ENCODE measurements around the gene FNDC8. TPM values are rescaled to one million over a fixed set of nuclear protein-coding genes. Genes with fewer than 3 reads are reported as not detected.

The FNDC8 gene
- total RNA-seq, 3 donors from 2014 or later: not detected

DNA sequence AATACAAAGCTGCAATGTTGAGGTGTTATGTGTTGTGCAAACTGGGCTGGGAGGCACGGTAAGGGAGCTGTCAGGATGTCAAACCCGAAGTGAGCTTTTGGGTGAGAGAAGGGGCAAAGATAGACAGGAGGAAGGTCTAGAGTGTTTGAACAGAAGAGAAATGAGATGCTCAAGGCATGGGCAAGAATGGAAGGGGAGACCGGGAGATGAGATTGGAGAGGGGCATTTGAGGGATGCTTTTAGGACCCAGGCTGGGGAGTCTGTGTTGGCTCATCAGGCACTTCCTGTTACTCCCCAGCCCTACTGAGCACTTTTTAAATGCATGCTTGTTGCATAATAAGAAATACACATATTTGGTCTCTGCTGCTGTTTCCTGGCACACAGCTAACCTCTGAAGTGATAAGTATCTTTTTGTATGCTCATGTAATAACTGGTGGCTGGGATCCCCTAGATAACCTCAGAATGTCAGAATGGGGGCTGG is 39.9 kb downstream of the FNDC8 start:
- no peak for DNase-seq (ENCODE audit: low spot score in 2 of 2)
- no peaks in the 10 kb centered on the region for H3K4me1 ChIP-seq
- H3K36me3 ChIP-seq: no peaks in the 10 kb centered on the region
- TF ChIP-seq POLR2AphosphoS5 (IDR thresholded peaks at IDR 0.05) (no peak), CTCF (IDR thresholded peaks at IDR 0.05) (no peak), POLR2A (IDR thresholded peaks at IDR 0.05) (no peak)
- H3K27me3 ChIP-seq: peaks cover 0 to 5% of the 10 kb centered on the region in 2 donors
- no peaks in the 10 kb centered on the region for H3K9me3 ChIP-seq
- H3K4me3 ChIP-seq: no peak overlapping the region
- intact Hi-C loops (cut with DNase I; ENCODE audit: low total_unique reads): no loop called here
- no peak overlapping the region for H3K27ac ChIP-seq

DNA sequence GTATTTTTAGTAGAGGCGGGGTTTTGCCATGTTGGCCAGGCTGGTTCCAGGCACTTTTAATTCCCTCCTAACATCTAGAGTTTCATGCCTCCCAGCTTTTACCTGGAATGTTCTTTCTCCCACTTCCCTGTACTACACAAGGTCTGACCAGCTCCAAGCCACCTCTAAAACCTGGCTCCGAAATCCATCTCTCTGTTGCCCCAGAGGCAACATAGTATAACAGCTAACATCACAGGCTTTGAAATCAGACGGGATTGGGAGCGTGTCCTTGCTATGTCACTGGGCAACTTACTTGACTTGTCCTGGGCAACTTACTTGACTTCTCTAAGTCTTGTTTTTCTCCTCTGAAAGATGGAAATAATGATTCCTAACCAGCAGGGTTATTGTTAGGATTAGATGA is 41.3 kb downstream of the FNDC8 start:
- intact Hi-C loops (cut with DNase I; ENCODE audit: low total_unique reads): no loop called here
- no peak for DNase-seq (ENCODE audit: low spot score in 2 of 2)

GRCh38 chr17:35163886-35164285 is 42.5 kb downstream of the FNDC8 start:
- H3K27me3 ChIP-seq: peaks cover 0 to 11% of the 10 kb centered on the region in 2 donors
- no peaks in the 10 kb centered on the region for H3K4me1 ChIP-seq
- no peak overlapping the region for H3K4me3 ChIP-seq
- H3K36me3 ChIP-seq: no peaks in the 10 kb centered on the region
- H3K27ac ChIP-seq: no peak overlapping the region
- TF ChIP-seq CTCF (IDR thresholded peaks at IDR 0.05) (no peak), POLR2AphosphoS5 (IDR thresholded peaks at IDR 0.05) (no peak), POLR2A (IDR thresholded peaks at IDR 0.05) (no peak)
- intact Hi-C loops (cut with DNase I; ENCODE audit: low total_unique reads): no loop called here
- DNase-seq (ENCODE audit: low spot score in 2 of 2): no peak
- H3K9me3 ChIP-seq: no peaks in the 10 kb centered on the region

More for the DNA sequence above, 41.3 kb downstream of the FNDC8 start:
- Histone ChIP-seq H3K36me3 (no peaks in the 10 kb centered on the region), H3K27me3 (peaks cover 0 to 11% of the 10 kb centered on the region in 2 donors), H3K4me1 (no peaks in the 10 kb centered on the region), H3K27ac (no peak overlapping the region), H3K9me3 (no peaks in the 10 kb centered on the region), H3K4me3 (no peak overlapping the region)
- no peak for TF ChIP-seq POLR2A (IDR thresholded peaks at IDR 0.05)
- no peak for TF ChIP-seq POLR2AphosphoS5 (IDR thresholded peaks at IDR 0.05)
- no peak for TF ChIP-seq CTCF (IDR thresholded peaks at IDR 0.05)

DNA sequence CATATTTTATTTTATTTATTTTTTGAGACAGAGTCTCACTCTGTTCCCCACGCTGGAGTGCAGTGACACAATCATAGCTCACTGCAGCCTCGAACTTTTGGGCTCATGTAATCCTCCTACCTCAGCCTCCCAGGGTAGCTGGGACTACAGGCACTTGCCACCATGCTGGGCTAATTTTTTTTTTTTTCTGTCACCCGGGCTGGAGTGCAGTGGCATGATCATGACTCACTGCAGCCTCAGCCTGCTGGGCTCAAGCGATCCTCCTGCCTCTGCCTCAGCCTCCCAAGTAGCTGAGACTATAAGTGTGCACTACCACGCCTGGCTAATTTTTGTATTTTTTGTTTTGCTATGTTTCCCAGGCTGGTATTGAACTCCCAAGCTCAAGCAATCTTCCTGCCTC is 43.3 kb downstream of the FNDC8 start:
- H3K27me3 ChIP-seq: peaks cover 0 to 11% of the 10 kb centered on the region in 2 donors
- no peak overlapping the region for H3K27ac ChIP-seq
- intact Hi-C loops (cut with DNase I; ENCODE audit: low total_unique reads): no loop called here
- H3K9me3 ChIP-seq: no peaks in the 10 kb centered on the region
- TF ChIP-seq POLR2AphosphoS5 (IDR thresholded peaks at IDR 0.05) (no peak), POLR2A (IDR thresholded peaks at IDR 0.05) (no peak), CTCF (IDR thresholded peaks at IDR 0.05) (no peak)
- no peaks in the 10 kb centered on the region for H3K4me1 ChIP-seq
- no peak overlapping the region for H3K4me3 ChIP-seq
- no peaks in the 10 kb centered on the region for H3K36me3 ChIP-seq
- DNase-seq (ENCODE audit: low spot score in 2 of 2): no peak

DNA sequence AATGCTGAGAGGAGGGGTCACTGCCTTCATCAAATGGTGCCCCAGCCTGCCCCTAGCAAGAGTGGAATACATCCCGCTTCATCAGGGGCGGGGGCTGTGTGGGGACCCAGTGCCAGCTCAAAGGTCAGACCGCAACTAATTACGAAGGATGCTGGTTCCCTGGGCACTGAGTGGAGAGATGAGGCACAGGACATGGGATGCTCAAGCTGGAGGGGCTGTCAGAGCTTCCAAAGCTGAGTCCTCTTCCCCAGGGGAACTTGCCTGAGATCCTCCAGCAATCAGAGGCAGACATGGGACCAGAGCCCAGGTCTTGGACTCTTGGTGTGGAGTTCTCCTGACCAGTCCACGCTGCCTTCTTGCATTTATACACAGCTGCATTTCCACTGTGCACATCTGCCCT is 45.1 kb downstream of the FNDC8 start:
- no peak for DNase-seq (ENCODE audit: low spot score in 2 of 2)
- Histone ChIP-seq H3K36me3 (no peaks in the 10 kb centered on the region), H3K27me3 (peaks cover 0 to 11% of the 10 kb centered on the region in 2 donors), H3K4me3 (no peak overlapping the region), H3K27ac (no peak overlapping the region), H3K4me1 (no peaks in the 10 kb centered on the region), H3K9me3 (no peaks in the 10 kb centered on the region)
- intact Hi-C loops (cut with DNase I; ENCODE audit: low total_unique reads): no loop called here
- no peak for TF ChIP-seq CTCF (IDR thresholded peaks at IDR 0.05)
- TF ChIP-seq POLR2AphosphoS5 (IDR thresholded peaks at IDR 0.05): no peak
- no peak for TF ChIP-seq POLR2A (IDR thresholded peaks at IDR 0.05)
